NT2/D1 (cell line): ENCODE measurements around the gene LGI2.

Experiments
- DNase-seq: peaks from one replicate; pipeline ENCODE4 v3.0.0-alpha.2; 2011; ENCODE audit warnings: low read depth, low spot score
- H3K27me3 ChIP-seq: 2 replicates; pipeline ENCODE4 v1.6.0; 2011; ENCODE audit warnings: mild to moderate bottlenecking; ENCODE audit not compliant: insufficient read length, insufficient read depth
- H3K36me3 ChIP-seq: 2 replicates; pipeline ENCODE4 v1.6.1; 2011; ENCODE audit warnings: mild to moderate bottlenecking, low read length, mixed read lengths; ENCODE audit not compliant: insufficient read depth, insufficient read length
- H3K4me1 ChIP-seq: 2 replicates; pipeline ENCODE4 v1.5.1; 2011; ENCODE audit not compliant: insufficient read depth, insufficient read length
- H3K4me3 ChIP-seq: 2 replicates; pipeline ENCODE4 v1.5.1; 2011; ENCODE audit warnings: low read depth; ENCODE audit not compliant: insufficient read length
- H3K9ac ChIP-seq: 2 replicates; pipeline ENCODE4 v1.6.0; 2011; ENCODE audit warnings: low read depth; ENCODE audit not compliant: insufficient read length
- H3K9me3 ChIP-seq: 2 replicates; pipeline ENCODE4 v1.5.1; 2011; ENCODE audit warnings: mild to moderate bottlenecking, low read length; ENCODE audit not compliant: insufficient read depth
- SUZ12 ChIP-seq: IDR thresholded peaks from 2 replicates; pipeline ENCODE4 v1.6.1; 2011; ENCODE audit not compliant: insufficient read length, insufficient read depth; ENCODE audit errors: extremely low read depth
- YY1 ChIP-seq: IDR thresholded peaks from 2 replicates; pipeline ENCODE4 v1.6.1; 2011; ENCODE audit not compliant: insufficient read length, insufficient read depth
- ZNF274 ChIP-seq: IDR thresholded peaks from 2 replicates; pipeline ENCODE4 v1.6.1; 2011; ENCODE audit warnings: mild to moderate bottlenecking, low read depth, low read length

The LGI2 gene

DNA sequence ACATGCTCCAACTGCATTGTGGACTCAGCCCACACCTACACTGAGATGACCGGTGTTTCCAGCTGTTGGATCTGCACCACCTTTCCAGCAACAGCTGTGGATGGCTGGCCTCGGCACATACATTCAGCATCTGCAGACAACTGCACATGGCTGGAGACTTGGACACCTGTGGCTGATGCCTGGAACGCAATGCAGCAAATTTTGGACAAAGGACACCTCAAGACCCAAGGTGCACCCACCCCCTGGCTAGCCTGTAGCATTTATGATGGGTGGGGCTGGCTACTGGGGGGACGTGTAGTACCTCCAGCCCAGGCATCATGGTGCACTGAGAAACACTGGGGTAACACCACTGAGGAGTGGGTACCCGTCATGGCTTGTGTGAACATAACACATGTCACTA is 60.6 kb downstream of the LGI2 start:
- Histone ChIP-seq H3K9me3 (peaks cover 17% of the 10 kb centered on the region), H3K27me3 (no peaks in the 10 kb centered on the region), H3K9ac (no peak overlapping the region), H3K4me1 (peaks cover 4% of the 10 kb centered on the region), H3K4me3 (no peak overlapping the region), H3K36me3 (no peaks in the 10 kb centered on the region)
- TF ChIP-seq YY1 (no peak), ZNF274 (no peak), SUZ12 (no peak)
- no peak for DNase-seq

DNA sequence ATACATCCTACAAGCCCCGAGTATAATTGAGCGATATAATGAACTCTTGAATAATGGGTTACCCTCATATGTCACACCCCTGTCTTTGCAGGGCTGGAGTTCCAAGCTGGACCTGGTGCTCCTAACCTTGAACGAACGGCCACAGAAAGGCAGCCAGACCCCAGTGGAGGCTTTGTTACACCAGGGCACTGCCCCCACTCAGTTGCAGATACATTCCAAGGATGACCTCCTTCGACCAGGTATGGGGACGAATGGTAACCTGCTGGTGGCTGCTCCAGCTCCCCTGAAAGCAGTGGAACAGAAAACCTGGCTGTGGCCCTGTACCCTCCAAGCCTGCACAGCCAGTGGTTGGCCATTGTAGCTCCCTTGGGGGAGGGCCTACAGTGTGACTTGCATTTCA is 61.3 kb downstream of the LGI2 start:
- Histone ChIP-seq H3K36me3 (no peaks in the 10 kb centered on the region), H3K27me3 (no peaks in the 10 kb centered on the region), H3K4me3 (no peak overlapping the region), H3K9ac (no peak overlapping the region), H3K4me1 (peaks cover 4% of the 10 kb centered on the region), H3K9me3 (peaks cover 24% of the 10 kb centered on the region)
- no peak for DNase-seq
- TF ChIP-seq YY1 (no peak), ZNF274 (no peak), SUZ12 (no peak)

DNA sequence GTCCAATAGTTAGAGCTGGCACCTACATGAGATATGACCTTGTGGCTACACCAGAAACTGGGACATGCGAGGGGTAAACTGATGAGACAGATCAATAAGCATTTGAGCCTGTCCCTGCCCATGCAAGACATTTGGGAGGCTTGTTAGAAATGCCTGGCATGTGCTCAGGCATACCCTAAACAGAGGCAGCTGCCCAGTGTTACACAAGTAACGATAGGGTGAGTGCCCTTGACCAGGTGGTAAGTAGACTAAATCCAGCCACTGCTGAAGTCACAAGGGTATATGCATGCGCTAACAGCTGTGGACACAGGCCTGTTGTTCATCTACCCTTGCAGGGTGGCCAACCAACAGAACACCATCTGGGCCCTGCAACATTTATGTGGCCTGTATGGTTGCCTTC is 61.8 kb downstream of the LGI2 start:
- no peak for DNase-seq
- Histone ChIP-seq H3K27me3 (no peaks in the 10 kb centered on the region), H3K4me3 (no peak overlapping the region), H3K9me3 (peaks cover 25% of the 10 kb centered on the region), H3K36me3 (no peaks in the 10 kb centered on the region), H3K4me1 (peaks cover 4% of the 10 kb centered on the region), H3K9ac (no peak overlapping the region)
- TF ChIP-seq ZNF274 (no peak), SUZ12 (no peak), YY1 (no peak)

DNA sequence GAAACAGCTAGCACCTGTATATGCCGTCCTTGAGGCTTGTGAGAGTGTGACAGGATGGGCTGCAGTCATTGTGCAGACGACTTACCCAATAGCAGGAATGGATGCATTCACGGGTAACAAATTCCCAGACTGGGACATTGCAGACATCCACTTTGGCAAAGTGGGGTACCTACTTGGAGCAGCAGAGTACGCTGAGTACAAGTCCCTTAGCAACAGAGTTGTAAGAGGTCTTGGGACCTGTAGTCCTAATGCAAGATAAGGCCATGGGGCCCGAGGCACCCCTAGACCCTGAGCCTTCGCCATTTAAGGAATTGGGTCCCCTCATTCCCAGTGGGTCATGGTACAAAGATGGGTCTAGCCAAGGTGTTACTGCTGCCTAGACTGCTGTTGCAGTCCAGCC is 62.5 kb downstream of the LGI2 start:
- Histone ChIP-seq H3K27me3 (no peaks in the 10 kb centered on the region), H3K4me1 (no peaks in the 10 kb centered on the region), H3K4me3 (no peak overlapping the region), H3K9me3 (peaks cover 25% of the 10 kb centered on the region), H3K9ac (no peak overlapping the region), H3K36me3 (no peaks in the 10 kb centered on the region)
- DNase-seq: no peak
- TF ChIP-seq ZNF274 (no peak), YY1 (no peak), SUZ12 (no peak)

DNA sequence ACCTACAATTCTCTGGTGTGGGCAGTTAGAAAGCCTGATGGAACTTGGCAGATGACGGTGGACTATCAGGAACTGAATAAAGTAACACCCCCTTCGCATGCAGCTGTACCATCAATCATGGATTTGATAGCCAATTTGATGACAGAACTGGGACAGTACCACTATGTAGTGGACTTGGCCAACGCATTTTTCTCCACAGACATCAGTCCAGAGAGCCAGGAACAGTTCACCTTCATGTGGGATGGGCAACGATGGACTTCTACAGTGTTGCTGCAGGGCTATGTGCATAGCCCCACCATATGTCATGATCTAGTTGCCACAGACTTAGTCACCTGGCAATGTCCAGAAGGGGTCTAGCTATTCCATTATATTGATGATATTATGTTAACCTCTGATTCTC is 63.4 kb downstream of the LGI2 start:
- no peak for DNase-seq
- Histone ChIP-seq H3K4me3 (no peak overlapping the region), H3K36me3 (no peaks in the 10 kb centered on the region), H3K9ac (no peak overlapping the region), H3K4me1 (no peaks in the 10 kb centered on the region), H3K9me3 (peaks cover 25% of the 10 kb centered on the region), H3K27me3 (no peaks in the 10 kb centered on the region)
- TF ChIP-seq ZNF274 (no peak), YY1 (no peak), SUZ12 (no peak)

DNA sequence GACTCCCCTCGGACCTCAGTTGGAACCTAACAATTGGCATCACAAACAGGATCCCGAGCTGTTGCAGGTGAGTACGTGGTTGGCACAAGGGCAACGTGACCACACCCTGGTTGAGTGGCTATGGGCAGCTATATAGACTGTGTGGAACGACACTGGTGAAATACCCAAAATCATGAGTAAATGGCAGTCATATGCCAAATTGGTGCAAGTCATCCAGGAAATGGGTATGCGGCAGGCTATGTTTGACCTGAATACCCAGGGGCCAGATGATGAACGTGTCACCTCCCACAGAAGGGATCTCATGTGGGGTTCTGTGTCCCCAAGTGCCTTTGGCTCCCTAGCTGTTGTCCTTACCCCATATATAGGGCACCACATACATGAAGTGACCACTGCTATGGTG is 64.7 kb downstream of the LGI2 start:
- TF ChIP-seq YY1 (no peak), SUZ12 (no peak), ZNF274 (no peak)
- Histone ChIP-seq H3K27me3 (no peaks in the 10 kb centered on the region), H3K9ac (no peak overlapping the region), H3K36me3 (no peaks in the 10 kb centered on the region), H3K4me3 (no peak overlapping the region), H3K4me1 (no peaks in the 10 kb centered on the region), H3K9me3 (peaks cover 25% of the 10 kb centered on the region)
- DNase-seq: no peak

DNA sequence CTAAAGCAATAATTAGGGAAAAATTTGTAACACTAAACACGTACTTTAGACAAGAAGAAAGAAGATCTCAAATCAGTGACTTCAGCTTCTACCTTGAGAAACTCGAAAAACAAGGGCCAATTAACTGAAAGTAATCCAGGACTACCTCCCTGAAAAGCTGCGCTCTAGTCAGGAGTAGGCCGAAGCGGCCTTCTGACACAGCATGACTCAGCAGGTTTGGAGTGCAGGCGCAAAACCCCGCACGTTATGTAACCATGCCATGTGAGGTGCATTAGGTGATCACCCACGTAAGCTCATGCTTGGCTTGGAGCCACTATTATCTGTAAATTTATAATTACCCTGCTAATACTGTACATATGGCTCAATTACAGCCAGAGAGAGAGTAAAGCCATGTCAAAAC is 65.1 kb downstream of the LGI2 start:
- Histone ChIP-seq H3K27me3 (no peaks in the 10 kb centered on the region), H3K9me3 (peaks cover 25% of the 10 kb centered on the region), H3K36me3 (no peaks in the 10 kb centered on the region), H3K9ac (no peak overlapping the region), H3K4me1 (no peaks in the 10 kb centered on the region), H3K4me3 (no peak overlapping the region)
- no peak for DNase-seq
- TF ChIP-seq SUZ12 (no peak), ZNF274 (no peak), YY1 (no peak)

DNA sequence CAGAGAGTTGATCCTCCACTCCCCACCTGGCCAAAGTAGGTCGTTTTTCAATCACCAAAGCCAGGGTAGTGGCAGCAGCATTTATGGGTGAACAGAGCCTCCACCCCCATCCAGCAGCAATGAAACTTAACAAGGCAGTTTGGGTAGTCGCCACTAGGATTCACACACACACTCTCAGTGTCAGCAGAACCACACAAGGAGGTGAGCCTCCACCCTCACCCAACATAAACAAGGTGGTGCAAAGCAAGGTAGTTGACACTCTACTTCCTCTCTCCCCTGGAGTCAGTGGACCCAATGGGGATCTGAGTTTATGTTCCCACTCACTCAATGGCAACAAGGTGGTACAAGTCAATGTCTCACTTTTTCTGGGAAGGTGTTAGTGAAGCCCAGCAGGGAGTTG is 67.5 kb downstream of the LGI2 start:
- no peaks in the 10 kb centered on the region for H3K27me3 ChIP-seq
- TF ChIP-seq ZNF274 (no peak), SUZ12 (no peak), YY1 (no peak)
- no peaks in the 10 kb centered on the region for H3K4me1 ChIP-seq
- no peak overlapping the region for H3K9ac ChIP-seq
- H3K36me3 ChIP-seq: no peaks in the 10 kb centered on the region
- peaks cover 25% of the 10 kb centered on the region for H3K9me3 ChIP-seq
- no peak overlapping the region for H3K4me3 ChIP-seq
- no peak for DNase-seq
